NCI-H524 treated with DMSO at 0.1 percent for 48 hours (cell line): ENCODE data around the gene VTCN1.
A peak's percentile ranks its signal among the peaks of the same experiment; 100 is the strongest.
"Not testable (repeated sequence)": the region's sequence is repeated elsewhere in the genome, so short reads cannot be mapped to it uniquely, and the experiment has no call there.

Experiments used
- DNase-seq: peaks from one replicate; lab custom pipeline; 2025; lab: John Stamatoyannopoulos, UW

The VTCN1 gene

GRCh38 chr1:117166076-117166475, 44.7 kb downstream of the VTCN1 start:
- no peak for DNase-seq

- DNase-seq, result no peak
These were observed 46.5 kb downstream of the VTCN1 start for GRCh38 chr1:117164209-117164608.

- peak; percentile 75 for DNase-seq
These were observed 47.9 kb downstream of the VTCN1 start for GRCh38 chr1:117162816-117163215.

- DNase-seq, result peak; percentile 66
These were observed 48.8 kb downstream of the VTCN1 start for GRCh38 chr1:117161887-117162286.

GRCh38 chr1:117151305-117151704, 59.4 kb downstream of the VTCN1 start:
- not testable (repeated sequence) for DNase-seq

GRCh38 chr1:117150316-117150715, 60.4 kb downstream of the VTCN1 start:
- DNase-seq, result no peak

GRCh38 chr1:117147856-117148588, 62.7 kb downstream of the VTCN1 start:
- DNase-seq, result peak; percentile 88

- DNase-seq, result no peak
These were observed 63.3 kb downstream of the VTCN1 start for GRCh38 chr1:117147341-117147831.

- DNase-seq, result no peak
These were observed 64.0 kb downstream of the VTCN1 start for GRCh38 chr1:117146575-117147340.

- no peak for DNase-seq
These were observed 64.7 kb downstream of the VTCN1 start for GRCh38 chr1:117146072-117146471.

- no peak for DNase-seq
These were observed 66.9 kb downstream of the VTCN1 start for GRCh38 chr1:117143871-117144270.

GRCh38 chr1:117143172-117143571, 67.6 kb downstream of the VTCN1 start:
- DNase-seq, result no peak

- DNase-seq, result no peak
These were observed 68.5 kb downstream of the VTCN1 start for GRCh38 chr1:117142200-117142599.

GRCh38 chr1:117138561-117138960, 72.2 kb downstream of the VTCN1 start:
- no peak for DNase-seq

GRCh38 chr1:117138106-117138505, 72.6 kb downstream of the VTCN1 start:
- DNase-seq, result no peak

GRCh38 chr1:117137281-117137855, 73.4 kb downstream of the VTCN1 start:
- no peak for DNase-seq

GRCh38 chr1:117136749-117137148, 74.0 kb downstream of the VTCN1 start:
- no peak for DNase-seq

GRCh38 chr1:117135329-117135728, 75.4 kb downstream of the VTCN1 start:
- no peak for DNase-seq

GRCh38 chr1:117130526-117130925, 80.2 kb downstream of the VTCN1 start:
- DNase-seq, result no peak

- no peak for DNase-seq
These were observed 82.2 kb downstream of the VTCN1 start for GRCh38 chr1:117128323-117129079.

GRCh38 chr1:117127795-117128194, 82.9 kb downstream of the VTCN1 start:
- no peak for DNase-seq

- no peak for DNase-seq
These were observed 86.1 kb downstream of the VTCN1 start for GRCh38 chr1:117124661-117125060.
